ENCODE measurements around the gene C20orf144.
"Not testable (repeated sequence)": the region's sequence is repeated elsewhere in the genome, so short reads cannot be mapped to it uniquely, and the experiment has no call there.

C20orf144 gene

GRCh38 chr20:33662172-33662571 is at the start of gene C20orf144:
Gene C20orf144, plus strand, starts transcription at chr20:33662327. Its CDS starts 19 bp downstream, at chr20:33662346.
- no peak for DNase-seq

GRCh38 chr20:33621717-33622400 is 40.3 kb upstream of the C20orf144 start:
- no peak for DNase-seq

GRCh38 chr20:33622705-33623365 is 39.3 kb upstream of the C20orf144 start:
- DNase-seq: no peak

GRCh38 chr20:33624399-33624798 is 37.7 kb upstream of the C20orf144 start:
- no peak for DNase-seq

- no peak for DNase-seq
These were observed 35.9 kb upstream of the C20orf144 start for GRCh38 chr20:33626190-33626589.

- DNase-seq: no peak
These were observed 34.4 kb upstream of the C20orf144 start for GRCh38 chr20:33627577-33628216.

- DNase-seq: no peak
These were observed 32.6 kb upstream of the C20orf144 start for GRCh38 chr20:33629533-33629932.

GRCh38 chr20:33629979-33630378 is 32.1 kb upstream of the C20orf144 start:
- DNase-seq: no peak

- DNase-seq: no peak
These were observed 31.6 kb upstream of the C20orf144 start for GRCh38 chr20:33630507-33630906.

GRCh38 chr20:33631910-33632309 is 30.2 kb upstream of the C20orf144 start:
- not testable (repeated sequence) for DNase-seq

- DNase-seq: no peak
These were observed 26.8 kb upstream of the C20orf144 start for GRCh38 chr20:33635341-33635740.

GRCh38 chr20:33636776-33637175 is 25.4 kb upstream of the C20orf144 start:
- DNase-seq: no peak

GRCh38 chr20:33640287-33640686 is 21.8 kb upstream of the C20orf144 start:
- DNase-seq: no peak

- no peak for DNase-seq
These were observed 17.6 kb upstream of the C20orf144 start for GRCh38 chr20:33644313-33645071.

- DNase-seq: no peak
These were observed 17.1 kb upstream of the C20orf144 start for GRCh38 chr20:33645072-33645358.

GRCh38 chr20:33645396-33645795 is 16.7 kb upstream of the C20orf144 start:
- no peak for DNase-seq

- DNase-seq: no peak
These were observed 15.9 kb upstream of the C20orf144 start for GRCh38 chr20:33646191-33646590.

- not testable (repeated sequence) for DNase-seq
These were observed 15.0 kb upstream of the C20orf144 start for GRCh38 chr20:33646959-33647602.

GRCh38 chr20:33647603-33648395 is 14.3 kb upstream of the C20orf144 start:
- DNase-seq: peak; percentile 58

GRCh38 chr20:33648396-33649004 is 13.6 kb upstream of the C20orf144 start:
- no peak for DNase-seq

GRCh38 chr20:33649201-33649681 is 12.9 kb upstream of the C20orf144 start:
- DNase-seq: no peak

All from kidney glomerular epithelial cell (primary cell).